GM19023 (cell line): Measurements from ENCODE around the gene MRPL58.
"Not testable (repeated sequence)": the region's sequence is repeated elsewhere in the genome, so short reads cannot be mapped to it uniquely, and the experiment has no call there.

Experiments used
- ATAC-seq: cut with Tn5 transposase; IDR thresholded peaks from one replicate; pipeline ENCODE4 v1.9.1; 2021; ENCODE audit warnings: mild to moderate bottlenecking, moderate library complexity; ENCODE audit not compliant: unreplicated experiment

Gene MRPL58

DNA sequence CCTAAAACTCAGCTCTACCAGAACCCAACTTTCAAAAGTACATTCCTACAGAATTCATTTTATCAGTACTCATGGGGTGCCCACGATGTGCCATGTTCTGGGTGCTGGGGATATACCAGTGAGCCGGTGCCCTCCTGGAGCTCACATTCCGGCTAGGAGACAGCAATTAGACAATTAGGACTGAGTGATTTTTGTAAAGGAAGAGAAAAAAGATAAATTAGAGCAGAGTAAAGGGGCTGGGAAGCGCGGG is 449 bp upstream of the MRPL58 start:
- no peak for ATAC-seq

DNA sequence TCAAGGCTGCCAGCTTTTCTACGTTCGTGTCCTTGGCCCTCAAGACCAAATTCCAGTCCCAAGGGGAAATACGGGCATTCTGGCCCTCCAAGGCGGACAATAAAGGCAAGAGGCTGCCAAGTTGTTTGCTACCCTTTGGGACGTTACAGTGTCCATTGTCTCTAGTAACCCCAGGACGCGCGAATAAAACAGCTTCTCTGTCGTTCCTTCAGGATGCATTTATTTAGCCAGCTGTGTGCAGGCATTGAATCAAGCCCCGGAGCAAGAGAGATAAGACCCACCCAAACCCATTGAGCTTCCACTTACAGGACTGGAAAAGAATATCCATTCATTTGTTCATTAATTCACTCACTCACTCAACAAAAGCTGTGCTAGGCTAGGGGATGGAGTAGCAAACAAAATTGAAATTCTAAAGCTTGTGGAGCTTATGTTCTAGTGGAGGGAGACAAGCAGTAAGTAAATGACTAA is 656 bp downstream of the MRPL58 start:
- ATAC-seq: no peak

DNA sequence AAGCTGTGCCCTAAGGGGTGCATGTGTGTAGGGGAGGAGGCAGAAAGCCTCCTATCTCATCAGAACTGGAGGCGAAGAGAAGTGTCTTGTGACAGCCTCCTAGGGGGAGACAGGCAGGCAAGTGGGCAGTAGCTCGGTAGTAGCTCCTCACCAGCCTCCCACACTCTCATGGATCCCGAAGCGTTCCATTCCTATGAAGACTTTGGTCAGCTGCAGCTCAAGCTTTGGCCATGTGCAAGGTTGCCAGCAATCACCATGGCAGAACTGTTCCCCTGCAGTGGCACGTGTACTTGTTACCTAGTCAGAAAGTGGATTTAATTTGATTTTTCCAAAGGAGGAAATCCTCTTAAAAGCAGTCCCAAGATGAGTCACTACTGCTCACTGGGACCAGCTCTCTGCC is 6.7 kb downstream of the MRPL58 start:
- no peak for ATAC-seq

DNA sequence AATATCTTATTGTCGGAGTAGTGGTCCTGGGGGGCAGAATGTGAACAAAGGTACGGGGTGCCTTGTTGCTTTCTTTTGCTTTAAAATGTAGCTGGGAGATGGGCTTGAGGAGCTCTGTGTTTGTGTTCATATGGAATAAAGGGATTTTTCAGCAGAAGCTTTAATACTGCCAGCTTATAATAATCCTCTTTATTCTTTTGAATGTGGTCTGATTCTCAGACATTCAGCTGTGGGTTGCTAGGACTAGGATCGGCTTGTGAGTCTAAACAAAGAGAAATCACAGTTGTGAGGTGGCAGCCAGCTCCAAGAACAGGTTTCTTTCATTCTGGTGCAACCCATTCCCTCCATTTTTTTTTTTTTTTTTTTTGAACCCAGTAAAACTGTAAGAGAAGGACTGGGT is 7.2 kb downstream of the MRPL58 start:
- ATAC-seq: no peak

DNA sequence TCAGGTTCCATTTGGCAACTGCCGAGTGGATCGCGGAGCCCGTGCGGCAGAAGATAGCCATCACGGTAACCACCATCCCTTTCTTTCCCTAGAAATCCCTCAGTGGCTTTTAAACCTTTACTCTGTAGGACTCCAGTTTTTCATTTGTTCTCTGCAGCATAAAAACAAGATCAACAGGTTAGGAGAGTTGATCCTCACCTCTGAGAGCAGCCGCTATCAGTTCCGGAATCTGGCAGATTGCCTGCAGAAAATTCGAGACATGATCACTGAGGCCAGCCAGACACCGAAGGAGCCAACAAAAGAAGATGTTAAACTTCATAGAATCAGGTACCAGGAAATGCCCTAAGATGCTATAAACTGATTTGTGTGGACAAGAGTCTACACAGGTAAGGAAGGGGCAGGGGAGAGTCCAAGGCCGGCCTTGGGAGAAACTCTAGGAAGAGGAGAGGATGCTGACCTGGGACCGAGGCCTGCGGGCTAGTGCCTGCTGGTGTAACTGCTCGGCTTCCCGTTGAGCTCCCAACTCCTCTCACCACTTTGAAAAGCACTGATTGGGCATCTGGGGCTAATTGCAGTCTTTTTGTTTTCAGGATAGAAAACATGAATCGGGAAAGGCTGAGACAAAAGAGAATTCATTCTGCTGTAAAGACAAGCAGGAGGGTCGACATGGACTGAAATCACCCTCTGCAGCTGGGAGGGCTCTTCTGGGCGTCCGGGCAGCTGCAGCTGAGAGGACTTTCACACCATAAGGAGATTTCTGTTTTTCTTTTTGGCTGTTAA is 8.1 kb downstream of the MRPL58 start:
- no peak for ATAC-seq

DNA sequence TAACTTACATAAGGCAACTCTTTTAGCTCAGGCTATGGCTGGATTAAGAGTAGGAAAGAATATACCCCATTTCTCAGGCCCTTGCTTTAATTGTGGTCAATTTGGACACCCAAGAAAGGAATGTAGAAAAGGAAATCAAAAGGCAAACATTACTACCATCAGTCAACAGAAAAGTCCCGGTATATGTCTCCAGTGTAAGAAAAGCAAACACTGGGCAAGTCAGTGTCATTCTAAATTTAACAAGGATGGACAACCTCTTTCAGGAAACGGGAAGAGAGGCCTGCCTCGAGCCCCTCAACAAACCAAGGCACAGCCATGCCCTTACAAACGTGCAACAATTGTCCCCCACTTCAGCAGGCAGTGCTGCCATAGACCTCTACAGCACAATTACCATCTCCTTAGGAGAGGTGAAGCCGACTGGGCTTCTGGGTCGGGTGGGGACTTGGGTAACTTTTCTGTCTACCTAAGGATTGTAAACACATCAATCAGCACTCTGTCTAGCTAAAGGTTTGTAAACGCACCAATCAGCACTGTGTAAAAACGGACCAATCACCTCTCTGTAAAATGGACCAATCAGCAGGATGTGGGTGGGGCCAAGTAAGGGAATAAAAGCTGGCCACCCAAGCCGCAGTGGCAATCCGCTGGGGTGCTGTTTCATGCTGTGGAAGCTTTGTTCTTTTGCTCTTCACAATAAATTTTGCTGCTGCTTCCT is 12.4 kb downstream of the MRPL58 start:
- ATAC-seq: no peak

DNA sequence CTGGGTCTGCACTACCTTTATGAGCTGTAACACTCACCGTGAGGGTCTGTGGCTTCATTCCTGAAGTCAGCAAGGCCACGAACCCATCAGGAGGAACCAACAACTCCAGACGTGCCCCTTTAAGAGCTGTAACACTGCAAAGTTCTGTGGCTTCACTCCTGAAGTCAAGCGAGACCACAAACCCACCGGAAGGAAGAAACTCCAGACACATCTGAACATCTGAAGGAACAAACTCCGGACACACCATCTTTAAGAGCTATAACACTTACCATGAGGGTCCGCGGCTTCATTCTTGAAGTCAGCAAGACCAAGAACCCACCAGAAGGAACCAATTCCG is 12.9 kb downstream of the MRPL58 start:
- ATAC-seq: not testable (repeated sequence)

DNA sequence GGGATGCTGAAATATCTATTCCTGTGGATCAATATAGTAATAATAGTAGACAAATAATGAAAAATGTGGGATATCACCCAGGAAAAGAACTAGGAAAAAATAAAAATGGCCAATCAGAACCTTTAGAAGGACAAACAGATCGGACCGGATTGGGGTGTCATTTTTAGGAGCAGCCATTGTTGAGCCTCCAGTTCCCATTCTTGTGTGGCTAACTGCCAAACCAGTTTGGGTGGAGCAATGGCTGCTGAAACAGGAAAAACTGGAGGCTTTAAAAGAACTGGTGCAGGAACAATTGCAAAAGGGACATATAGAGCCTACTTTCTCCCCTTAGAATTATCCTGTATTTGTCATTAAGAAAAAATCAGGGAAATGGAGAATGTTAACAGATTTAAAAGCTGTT is 14.2 kb downstream of the MRPL58 start:
- ATAC-seq: not testable (repeated sequence)

DNA sequence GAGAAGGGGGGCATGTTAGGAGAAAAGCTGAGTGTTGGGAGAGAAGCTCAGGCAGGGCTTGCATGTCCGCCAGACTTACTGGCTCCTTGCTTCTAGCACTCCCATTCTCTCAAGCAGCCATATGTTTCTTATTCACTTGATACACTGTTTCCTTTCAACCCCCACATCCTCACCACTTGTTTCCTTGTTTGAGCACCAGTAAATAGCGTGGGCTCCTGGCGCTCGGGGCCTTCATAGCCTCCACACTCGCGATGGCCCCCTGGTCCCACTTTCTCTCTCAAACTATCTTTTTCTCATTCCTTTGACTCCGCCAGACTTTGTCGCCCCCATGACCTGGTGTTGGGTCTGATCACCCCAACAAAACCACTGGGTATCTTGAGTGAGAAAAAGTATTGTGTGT is 17.7 kb downstream of the MRPL58 start:
- ATAC-seq: no peak

DNA sequence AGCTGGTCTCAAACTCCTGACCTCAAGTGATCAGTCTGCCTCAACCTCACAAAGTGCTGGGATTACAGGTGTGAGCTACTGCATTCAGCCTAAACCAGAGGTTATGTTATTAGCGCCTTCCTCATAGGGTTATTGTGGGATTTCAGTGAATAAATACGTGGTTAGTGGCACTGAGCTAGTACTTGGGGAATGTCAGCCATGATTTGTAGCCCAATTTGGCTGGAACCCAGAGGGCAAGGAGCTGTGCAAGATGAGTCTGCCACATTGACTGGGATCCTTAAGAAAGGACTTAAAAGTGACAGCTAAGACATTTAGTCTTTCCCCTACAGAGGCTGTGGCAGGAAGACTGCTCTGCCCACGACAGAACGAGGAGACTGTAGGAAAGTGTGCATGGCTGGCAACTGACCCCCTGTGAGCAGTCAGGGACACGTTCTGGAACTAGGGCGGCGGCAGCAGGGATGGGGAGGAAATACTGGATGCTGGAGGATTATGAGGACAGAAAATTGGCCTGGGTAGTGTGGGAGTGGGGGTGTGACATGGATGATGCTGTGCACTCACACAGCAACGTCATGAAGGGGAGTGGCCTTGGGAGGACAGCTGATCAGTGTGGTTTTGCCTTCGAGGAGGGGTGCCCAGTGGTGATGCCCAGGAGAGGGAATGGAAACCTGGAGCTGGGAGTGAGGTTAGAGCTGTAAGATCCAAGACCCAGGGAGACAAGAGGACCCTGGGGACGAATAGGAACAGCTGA is 19.7 kb downstream of the MRPL58 start:
- ATAC-seq: no peak

DNA sequence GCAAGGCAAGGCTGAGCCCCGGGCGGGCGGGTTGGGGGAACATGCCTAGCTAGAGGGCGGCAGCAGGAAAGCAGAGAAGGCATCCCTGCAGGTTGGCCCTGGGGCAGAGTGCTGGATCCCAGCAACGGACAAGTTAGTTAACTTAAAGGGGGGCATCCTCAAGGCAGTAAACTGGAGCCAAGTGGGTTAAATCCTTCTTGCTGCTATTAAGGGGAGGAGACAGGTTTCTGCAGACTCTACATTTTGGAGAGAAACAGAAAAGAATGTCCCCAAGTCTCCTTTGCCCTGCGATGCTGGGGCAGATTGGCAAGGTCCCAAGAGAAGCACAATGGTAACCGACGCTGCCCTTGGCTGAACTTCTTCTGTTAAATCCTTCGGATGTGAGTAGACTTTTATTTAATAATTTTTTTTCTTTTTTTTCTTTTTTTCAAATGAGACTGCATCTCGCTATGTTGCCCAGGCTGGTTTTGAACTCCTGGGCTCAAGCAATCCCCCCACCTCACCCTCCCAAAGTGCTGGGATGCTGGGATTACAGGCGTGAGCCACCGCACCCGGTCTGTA is 20.3 kb downstream of the MRPL58 start:
- ATAC-seq: no peak

DNA sequence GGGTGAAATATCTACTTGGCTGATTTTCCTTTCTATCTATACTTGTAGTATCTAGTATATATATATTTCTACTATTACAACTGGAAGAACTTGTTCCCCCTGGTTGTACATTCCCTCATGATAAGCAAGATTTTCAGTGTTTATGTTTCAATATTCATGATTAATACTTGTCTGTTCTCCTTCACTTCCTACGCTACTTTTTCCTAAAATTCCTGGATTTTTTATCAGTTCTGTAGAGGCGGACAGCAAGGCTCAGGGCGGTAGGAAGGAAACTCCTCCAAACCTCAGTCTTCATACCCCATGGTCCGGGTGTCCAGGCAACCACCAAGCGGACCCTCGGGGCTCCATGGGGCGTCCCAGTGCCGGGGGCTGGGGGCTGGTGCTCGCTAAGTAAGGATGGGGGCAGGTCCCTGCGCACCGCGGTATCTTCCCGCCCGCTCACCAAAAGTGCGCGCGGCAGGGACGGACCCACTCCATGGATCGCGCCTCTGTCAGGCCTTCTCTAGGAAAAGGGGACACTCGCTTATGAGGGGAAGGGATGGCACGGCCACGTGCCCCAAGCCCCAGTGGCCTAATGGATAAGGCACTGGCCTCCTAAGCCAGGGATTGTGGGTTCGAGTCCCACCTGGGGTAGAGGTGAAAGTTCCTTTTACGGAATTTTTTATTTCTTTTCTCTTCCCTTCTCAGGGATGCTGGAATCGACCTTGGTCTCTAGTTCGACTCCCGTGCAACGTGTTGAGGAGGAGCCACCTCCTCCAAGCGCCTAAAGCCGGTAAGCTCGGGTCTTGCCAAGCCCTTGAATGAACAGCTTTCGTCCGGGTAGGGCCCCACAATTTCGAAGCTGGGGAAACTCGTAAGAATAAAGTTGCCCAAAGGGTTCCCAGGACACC is 21.1 kb downstream of the MRPL58 start:
- peak; percentile 38 for ATAC-seq

DNA sequence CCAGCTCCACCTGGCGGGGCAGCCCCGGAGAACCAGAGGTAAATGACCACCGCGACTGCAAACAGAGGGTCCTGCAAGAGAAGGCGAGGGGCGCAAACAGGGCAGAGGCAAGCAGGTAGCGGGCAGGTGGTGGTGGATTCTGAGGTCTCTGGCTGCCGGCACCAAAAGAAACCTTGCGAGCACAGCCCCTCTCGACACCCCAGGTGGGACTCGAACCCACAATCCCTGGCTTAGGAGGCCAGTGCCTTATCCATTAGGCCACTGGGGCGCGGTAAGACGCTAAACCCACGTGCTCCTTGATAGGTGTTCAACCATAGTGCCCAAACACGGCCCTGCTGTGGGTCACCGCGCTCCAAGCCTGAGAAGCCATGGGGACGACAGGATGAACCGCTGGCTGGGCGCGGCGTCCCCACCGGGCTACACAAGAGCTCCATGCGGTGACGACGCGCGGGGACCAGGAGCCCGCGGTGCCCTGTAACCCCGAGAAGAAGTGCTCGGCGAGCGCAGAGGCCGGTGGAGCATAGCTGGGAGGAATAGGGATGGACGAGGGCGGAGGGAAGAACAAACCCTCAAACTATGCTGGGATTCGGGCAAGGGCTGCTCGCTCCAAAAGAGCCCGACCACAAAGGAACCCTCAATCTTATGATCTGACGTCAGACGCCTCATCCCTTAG is 21.9 kb downstream of the MRPL58 start:
- peak; percentile 55 for ATAC-seq

DNA sequence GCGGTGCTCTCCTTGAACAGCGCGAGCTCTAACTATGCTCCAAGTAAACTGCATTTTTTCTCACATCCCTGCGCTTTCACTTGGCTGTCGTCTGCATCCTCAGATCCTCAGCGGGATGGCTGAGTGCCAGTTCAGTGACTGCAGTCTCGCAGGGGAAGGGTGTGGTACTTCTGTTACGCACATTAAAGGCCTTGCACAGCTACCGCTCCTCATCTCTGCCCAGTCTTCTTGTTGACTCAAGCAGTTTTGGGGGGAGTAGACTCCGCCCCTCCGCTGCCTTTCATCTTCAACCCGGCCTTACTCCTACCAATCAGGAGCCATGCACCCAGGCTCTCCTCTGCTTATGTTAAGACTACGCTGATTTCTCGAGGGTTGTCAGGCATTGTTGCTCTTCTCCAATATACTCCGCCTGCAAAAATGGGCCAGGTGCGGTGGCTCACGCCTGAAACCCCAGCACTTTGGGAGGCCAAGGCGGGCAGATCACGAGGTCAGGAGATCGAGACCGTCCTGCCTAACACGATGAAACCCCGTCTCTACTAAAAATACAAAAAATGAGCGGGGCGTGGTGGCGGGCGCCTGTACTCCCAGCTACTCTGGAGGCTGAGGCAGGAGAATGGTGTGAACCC is 24.3 kb downstream of the MRPL58 start:
- no peak for ATAC-seq

DNA sequence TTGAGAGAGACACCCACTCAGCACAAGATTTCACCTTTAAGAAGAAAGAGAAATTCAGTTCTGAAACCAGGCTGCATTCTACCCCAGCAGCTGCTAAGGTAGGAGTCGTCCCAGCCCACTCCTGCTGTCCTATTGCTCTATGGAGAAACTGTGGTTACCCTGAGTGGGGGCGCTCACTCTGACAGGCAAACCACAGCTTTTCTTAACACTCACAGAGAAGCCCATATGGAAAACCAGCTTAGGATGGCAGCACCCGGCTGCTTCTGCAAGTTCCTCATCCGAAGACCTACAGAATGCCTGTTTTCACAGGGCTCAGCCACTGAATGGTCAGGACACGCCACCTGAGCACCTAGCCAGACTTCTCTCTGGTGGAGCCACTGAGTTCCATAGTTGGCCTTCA is 26.8 kb downstream of the MRPL58 start:
- ATAC-seq: no peak

DNA sequence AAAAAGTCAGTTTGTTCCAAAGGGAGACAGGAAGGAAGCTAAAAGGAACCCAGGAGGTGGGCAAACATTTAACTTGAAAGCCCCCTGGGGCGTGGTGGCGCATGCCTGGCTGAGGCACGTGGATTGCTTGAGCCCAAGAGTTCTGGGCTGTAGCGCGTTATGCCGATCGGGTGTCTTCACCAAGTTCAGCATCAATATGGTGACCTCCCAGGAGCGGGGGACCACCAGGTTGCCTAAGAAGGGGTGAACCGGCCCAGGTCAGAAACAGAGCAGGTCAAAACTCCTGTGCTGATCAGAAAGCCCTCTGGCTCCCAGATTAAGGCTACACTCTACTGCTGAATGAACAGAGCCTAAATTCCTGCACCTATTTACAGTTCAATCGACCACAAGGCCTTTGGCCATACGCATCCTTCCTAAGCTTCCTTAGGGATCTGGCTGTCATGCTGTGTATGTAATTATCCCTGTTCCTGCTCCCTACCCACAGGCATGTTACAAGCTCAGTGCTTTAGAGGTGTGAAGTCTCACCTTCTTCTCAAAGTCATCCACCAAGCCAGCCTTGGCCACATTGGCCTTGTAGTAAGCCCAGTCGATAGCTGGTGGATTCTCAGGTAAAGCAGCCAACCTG is 29.3 kb downstream of the MRPL58 start:
- ATAC-seq: no peak

DNA sequence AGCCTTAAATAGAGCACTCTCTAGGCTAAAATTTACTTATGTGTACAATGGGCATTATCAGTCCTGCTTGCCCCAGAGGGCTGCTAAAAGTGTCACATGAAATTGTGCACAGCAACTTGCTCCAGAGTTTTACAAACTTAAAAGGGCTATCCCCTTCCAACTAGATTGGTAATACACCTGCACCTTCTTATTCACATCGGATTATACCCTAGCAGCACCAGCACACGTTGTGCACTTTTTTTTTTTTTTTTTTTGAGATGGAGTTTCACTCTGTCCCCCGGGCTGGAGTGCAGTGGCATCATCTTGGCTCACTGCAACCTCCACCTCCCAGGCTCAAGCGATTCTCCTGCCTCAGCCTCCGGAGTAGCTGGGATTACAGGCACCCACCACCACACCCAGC is 31.3 kb downstream of the MRPL58 start:
- ATAC-seq: not testable (repeated sequence)

DNA sequence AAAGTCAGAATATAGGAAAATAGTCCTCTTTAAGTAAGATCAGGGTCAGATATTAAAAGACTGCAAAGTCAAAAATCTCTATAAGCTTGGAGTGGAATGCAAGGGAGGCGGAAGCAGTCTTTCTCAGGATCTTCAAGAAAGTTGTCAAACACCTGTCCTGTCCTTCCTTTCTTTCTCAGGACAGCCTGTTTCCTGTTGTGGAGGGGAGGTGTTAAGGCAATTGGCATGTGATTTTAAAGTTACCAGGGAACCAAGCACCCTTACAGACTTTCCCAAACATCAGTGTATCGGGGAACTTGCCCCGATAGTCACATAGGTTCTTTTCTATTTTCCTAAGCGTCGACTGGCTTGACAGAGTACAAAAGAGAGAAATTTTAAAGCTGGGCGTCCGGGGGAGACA is 32.2 kb downstream of the MRPL58 start:
- no peak for ATAC-seq

DNA sequence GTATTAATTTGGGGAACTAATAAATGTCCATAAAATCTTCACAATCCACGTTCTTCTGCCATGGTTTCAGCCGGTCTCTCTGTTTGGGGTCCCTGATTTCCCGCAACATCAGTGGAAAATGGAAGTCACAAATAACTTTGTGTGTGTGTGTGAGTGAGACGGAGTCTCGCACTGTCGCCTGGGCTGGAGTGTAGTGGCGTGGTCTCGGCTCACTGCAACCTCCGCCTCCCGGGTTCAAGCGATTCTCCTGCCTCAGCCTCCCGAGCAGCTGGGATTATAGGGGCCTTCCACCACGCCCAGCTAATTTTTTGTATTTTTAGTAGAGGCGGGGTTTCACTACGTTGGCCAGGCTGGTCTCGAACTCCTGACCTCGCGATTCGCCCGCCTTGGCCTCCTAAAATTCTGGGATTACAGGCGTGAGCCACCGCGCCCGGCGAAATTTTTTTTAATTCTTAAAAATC is 33.5 kb downstream of the MRPL58 start:
- not testable (repeated sequence) for ATAC-seq
